Activated CD4-positive, alpha-beta T cell treated with anti-CD3 and anti-CD28 coated beads, Interleukin-10, Interleukin-2, amounts not matched to agents 100 ng/mL and 50 ng/mL, durations not matched to agents 16 hours and 8 hours (primary cell): Measurements from ENCODE around the gene SLC30A5.
"Not testable (repeated sequence)": the region's sequence is repeated elsewhere in the genome, so short reads cannot be mapped to it uniquely, and the experiment has no call there.

ENCODE experiments used
- DNase-seq: peaks from one replicate; pipeline ENCODE4 v3.0.0-alpha.2; 2020

SLC30A5 gene

GRCh38 chr5:69105996-69106906 lies 12.4 kb downstream of the SLC30A5 start:
- no peak for DNase-seq

- DNase-seq: not testable (repeated sequence)
Measured at GRCh38 chr5:69108367-69108766, 14.6 kb downstream of the SLC30A5 start.

DNA sequence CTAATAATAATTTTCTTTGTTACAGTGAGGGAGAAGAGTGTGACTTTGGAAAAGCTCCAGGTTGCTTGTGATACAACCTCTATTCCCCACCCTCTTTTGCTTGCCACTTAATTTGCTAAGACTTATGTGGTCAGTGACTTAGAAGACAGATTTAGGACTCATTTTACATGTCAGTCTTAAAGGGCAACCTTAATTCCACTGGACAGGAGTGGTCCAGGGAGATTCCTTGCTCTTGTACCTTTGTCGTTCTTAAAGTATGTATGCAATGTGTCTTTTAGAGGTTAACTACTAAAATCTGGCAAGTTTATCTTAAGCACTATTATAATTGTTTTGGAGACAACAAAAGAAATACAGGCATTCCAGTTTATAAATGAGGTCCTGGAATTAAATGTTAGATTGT lies 20.0 kb downstream of the SLC30A5 start:
- DNase-seq: no peak

DNA sequence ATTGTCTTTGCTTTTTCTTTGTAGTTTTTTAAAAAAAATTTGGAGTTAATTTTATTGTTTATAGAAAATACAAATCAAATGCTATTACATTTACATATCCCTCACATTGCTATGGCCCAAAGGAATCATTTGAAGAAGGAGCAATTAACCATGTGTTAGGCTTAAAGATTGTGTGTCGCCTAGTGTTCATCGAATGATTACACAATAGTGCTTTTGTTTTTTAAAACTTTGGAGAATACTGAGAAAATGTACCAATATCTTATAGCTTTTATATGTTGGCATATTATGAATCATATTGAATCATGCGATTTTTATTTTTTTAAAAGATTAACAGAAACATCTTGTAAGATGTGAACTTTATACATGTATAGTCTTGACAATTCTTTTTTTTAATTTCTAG lies 21.7 kb downstream of the SLC30A5 start:
- DNase-seq: no peak

GRCh38 chr5:69129413-69129812 lies 35.6 kb downstream of the SLC30A5 start:
- no peak for DNase-seq

DNA sequence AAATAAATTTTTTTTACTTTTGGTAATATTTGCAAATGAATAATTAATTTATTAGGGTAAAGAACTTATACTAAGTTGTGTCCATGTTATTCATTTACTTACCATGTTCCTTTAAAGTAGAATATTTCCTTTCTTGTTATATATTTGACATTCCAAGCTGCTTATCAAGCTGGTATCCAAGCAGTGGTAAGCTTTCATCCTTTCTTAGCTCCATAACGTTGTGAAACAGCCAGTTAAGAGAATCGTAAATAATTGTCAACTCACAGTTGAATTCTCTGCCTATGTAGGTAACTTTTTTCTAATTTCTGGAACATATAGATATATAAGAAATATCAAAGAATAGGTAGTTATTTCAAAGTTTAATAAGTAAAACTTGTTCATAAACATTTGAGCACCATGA lies 36.4 kb downstream of the SLC30A5 start:
- DNase-seq: no peak

DNA sequence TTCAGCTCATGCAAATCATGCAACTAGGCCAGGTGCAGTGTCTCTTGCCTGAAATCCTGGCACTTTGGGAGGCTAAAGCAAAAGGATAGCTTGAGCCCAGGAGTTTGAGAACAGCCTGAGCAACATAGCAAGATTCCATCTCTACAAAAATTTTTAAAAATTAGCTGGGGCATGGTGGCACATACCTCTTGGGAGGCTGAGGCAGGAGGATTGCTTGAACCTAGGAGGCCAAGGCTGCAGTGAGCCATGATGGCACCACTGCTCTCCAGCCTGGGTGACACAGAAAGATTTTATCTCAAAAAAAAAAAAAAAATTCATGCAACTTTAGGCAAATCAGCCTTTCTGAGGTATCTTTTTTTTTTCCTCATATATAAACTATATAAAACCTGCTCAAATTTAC lies 37.5 kb downstream of the SLC30A5 start:
- no peak for DNase-seq

DNA sequence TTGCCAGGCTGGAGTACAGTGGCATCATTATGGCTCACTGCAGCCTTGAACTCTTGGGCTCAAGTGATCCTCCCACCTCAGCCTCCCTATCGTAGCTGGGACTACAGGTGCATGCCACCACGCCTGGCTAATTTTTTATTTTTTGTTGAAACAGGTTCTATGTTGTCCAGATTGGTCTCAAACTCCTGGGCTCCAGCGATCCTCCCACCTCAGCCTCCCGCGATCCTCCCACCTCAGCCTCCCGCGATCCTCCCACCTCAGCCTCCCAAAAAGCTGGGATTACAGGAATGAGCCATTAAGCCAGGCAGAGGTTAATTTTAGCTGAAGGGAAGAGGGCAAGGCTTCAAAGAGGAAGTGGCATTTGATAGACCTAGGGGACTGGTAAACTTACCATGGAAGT lies 40.3 kb downstream of the SLC30A5 start:
- DNase-seq: no peak

DNA sequence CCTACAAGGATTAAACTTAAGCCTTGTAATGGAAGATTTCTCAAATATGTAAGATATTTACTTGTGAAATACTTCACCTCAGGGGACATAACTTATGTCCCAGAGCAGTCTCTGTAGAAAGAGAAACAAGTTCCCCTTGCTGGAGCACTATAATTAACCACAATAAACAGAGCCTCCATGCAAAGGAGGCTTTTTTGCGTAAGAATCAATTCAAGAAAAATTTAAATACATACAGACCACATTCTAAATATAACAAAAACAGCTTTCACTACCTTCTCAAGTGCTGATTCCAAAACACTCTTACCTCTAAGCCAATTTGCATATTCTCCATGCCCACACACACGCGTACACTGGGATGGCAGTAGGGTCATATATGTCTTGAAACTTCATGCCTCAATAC lies 42.5 kb downstream of the SLC30A5 start:
- DNase-seq: no peak

GRCh38 chr5:69137208-69137607 lies 43.4 kb downstream of the SLC30A5 start:
- not testable (repeated sequence) for DNase-seq

DNA sequence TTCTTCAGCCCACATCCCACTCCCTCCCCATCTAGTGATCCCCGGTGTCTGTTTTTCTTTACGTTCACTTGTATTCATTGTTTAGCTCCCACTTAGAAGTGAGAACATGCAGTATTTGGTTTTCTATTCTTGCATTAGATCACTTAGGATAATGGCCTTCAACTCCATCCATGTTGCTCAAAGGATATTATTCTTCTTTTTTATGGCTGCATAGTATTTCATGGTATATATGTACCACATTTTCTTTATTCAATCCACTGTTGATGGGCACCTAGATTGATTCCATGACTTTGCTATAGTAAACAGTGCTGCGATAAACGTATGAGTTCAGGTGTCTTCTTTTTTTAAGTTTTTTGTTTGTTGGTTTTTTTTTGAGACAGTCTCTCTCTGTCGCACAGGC lies 44.0 kb downstream of the SLC30A5 start:
- no peak for DNase-seq

- no peak for DNase-seq
Measured at GRCh38 chr5:69138766-69139165, 45.0 kb downstream of the SLC30A5 start.

DNA sequence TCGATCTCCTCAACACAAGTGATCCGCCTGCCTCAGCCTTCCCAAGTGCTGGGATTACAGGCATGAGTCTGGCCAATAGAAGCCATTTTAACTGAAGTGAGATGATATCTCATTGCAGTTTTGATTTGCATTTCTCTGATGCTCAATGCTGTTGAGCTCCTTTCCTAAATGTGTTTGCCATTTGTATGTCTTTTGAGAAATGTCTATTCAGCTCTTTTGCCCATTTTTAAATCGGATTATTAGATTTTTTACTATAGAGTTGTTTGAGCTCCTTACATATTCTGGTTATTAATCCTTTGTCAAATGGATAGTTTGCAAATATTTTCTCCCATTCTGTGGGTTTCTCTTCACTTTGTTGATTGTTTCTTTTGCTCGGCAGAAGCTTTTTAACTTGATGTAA lies 46.4 kb downstream of the SLC30A5 start:
- DNase-seq: not testable (repeated sequence)

- no peak for DNase-seq
Measured at GRCh38 chr5:69140827-69141226, 47.0 kb downstream of the SLC30A5 start.

- DNase-seq: not testable (repeated sequence)
Measured at GRCh38 chr5:69148576-69148975, 54.8 kb downstream of the SLC30A5 start.

- no peak for DNase-seq
Measured at GRCh38 chr5:69148981-69149675, 55.3 kb downstream of the SLC30A5 start.

DNA sequence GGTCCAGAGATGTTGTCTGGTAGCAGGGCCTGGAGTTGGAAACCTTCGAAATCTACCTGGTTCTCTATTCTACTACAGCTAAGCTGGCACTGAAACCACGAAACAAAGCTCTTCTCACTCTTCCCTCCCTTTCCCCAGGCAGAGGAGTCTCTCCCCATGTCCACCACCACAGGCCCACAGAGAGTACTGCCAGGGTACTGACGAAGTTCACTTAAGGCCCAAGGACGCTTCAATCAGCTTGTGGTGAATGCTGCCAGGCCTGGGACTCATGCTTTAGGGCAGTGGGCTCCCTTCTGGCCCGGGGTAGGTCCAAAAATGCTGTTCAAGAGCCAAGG lies 55.8 kb downstream of the SLC30A5 start:
- DNase-seq: no peak

GRCh38 chr5:69152731-69153130 lies 58.9 kb downstream of the SLC30A5 start:
- DNase-seq: no peak

DNA sequence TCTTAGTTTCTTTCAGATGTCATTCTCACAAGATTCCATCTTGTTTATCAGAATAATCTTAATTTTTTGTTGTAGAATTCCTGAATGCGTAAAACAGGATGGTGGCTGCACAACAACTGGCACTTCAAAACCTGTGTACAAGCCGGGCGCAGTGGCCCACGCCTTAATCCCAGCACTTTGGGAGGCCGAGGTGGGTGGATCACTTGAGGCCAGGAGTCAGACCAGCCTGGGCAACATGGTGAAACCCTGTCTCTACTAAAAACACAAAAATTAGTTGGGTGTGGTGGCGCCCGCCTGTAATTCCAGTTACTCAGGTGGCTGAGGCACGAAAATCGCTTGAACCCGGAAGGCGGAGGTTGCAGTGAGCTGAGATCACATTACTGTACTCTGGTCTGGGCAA lies 62.6 kb downstream of the SLC30A5 start:
- DNase-seq: no peak

DNA sequence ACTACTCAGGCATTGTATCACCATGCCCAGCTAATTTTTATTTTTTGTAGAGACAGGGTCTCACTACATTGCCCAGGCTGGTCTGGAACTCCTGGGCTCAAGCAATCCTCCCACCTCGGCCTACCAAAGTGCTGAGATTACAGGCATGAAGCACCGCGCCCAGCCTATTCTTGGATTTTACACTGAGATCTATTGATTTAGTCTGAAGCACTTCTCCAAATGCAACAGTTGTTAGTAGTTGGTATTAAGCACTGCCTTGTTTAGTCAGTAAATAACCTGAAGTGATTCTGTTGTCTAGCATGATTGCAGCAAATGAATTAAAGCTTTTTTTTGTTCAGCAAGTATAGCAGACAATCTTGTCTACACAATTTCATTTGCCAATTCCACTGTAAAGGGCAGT lies 64.2 kb downstream of the SLC30A5 start:
- no peak for DNase-seq

GRCh38 chr5:69160651-69161050 lies 66.8 kb downstream of the SLC30A5 start:
- DNase-seq: no peak

GRCh38 chr5:69166686-69167492 lies 73.1 kb downstream of the SLC30A5 start, which contains the start of gene CCNB1:
Gene CCNB1, plus strand, starts transcription at chr5:69167150. Its CDS starts 113 bp downstream, at chr5:69167263.
- DNase-seq: peak; percentile 99

GRCh38 chr5:69167493-69167855 lies 73.7 kb downstream of the SLC30A5 start:
- peak; percentile 10 for DNase-seq

DNA sequence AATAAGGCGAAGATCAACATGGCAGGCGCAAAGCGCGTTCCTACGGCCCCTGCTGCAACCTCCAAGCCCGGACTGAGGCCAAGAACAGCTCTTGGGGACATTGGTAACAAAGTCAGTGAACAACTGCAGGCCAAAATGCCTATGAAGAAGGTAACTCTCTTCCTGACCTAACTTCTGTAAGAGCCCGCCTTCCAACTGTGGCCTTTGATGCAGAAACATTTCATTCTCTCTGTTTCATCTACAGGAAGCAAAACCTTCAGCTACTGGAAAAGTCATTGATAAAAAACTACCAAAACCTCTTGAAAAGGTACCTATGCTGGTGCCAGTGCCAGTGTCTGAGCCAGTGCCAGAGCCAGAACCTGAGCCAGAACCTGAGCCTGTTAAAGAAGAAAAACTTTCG lies 74.1 kb downstream of the SLC30A5 start:
- DNase-seq: no peak
